MM.1S (cell line): ENCODE data around the gene FAM193A.

Experiments used
- CTCF ChIP-seq: fragments of 300-600 bp; sonication (generic); IDR thresholded peaks from 2 replicates; pipeline ENCODE4 v1.5.1; 2016; ENCODE audit warnings: antibody characterized with exemption, low read length, mixed read lengths
- EZH2 ChIP-seq: fragments of 300-600 bp; sonication (generic); optimal IDR thresholded peaks from 2 replicates; pipeline ENCODE3; 2017; ENCODE audit warnings: low read depth, mild to moderate bottlenecking, antibody characterized with exemption, low read length, mixed read lengths
- EZH2phosphoT487 ChIP-seq: fragments of 300-600 bp; sonication (generic); IDR thresholded peaks from 2 replicates; pipeline ENCODE4 v1.6.1; 2018; ENCODE audit warnings: antibody characterized with exemption, low read length

- TF ChIP-seq CTCF: no peak
- no peak for TF ChIP-seq EZH2phosphoT487
- TF ChIP-seq EZH2: no peak
Measured at GRCh38 chr4:2598511-2599303, 62.3 kb downstream of the FAM193A start.
